ENCODE measurements around the gene MAP3K13. TPM values are rescaled to one million over a fixed set of nuclear protein-coding genes. Genes with fewer than 3 reads are reported as not detected.
"Not testable (repeated sequence)": the region's sequence is repeated elsewhere in the genome, so short reads cannot be mapped to it uniquely, and the experiment has no call there.

MAP3K13 gene
- polyA plus RNA-seq, 4 donors, result 38.9 to 54.2 (median 49.2) TPM

DNA sequence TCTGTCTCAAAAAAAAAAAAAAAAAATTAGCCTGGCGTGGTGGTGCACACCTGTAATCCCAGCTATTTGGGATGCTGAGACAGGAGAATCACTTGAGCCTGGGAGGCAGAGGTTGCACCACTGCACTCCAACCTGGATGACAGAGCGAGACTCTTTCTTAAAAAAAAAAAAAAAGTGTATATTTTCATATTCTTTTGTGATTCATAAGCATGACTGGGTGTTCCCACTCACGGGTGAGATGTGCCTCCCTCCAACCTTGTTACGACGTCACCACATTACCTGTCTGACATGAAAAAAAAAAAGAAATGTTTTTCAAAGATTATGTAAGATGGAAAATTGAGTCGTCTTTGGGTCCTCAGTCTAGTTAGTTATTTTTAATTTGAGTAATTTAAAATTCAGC is 79.1 kb downstream of the MAP3K13 start:
- DNase-seq (ENCODE audit: low read depth in 4 of 4, low spot score in 3 of 4), result no peak

DNA sequence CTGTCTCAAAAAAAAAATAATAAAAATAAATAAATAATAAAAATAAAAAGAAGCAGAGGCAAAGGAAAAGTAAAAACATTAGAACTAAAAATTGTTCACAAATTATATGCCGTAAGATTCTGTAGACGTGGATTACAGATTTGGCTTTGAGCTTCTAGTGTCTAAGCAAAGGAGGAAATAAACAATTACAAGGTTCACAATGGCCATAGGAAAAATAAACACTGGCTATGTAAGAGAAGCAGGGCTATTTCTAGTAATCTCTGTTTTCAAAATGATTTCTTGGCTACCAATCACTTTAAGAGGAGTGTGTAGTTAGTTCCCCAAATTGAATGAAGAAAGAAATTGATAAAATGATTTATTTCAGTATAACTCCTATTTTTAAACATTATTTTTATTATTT is 81.4 kb downstream of the MAP3K13 start:
- DNase-seq (ENCODE audit: low read depth in 4 of 4, low spot score in 3 of 4), result no peak

DNA sequence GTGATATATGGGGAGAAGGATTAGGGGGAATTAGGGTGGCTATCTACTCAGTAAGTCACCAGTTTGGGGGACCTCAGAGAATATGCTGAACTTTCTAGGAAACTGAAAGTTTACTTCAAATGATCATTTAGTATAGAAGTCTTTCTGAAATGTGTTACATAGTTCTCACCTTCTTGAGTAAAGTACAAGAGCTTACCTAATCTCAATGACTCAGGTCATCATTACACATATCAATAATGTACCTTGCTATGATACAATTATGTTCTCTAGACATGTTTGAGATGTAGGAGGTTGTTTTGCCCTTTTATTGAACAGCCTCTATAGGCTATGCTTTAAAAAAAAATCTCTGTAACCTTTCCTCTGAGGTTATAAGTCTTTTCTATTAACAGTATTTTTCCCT is 85.2 kb downstream of the MAP3K13 start:
- DNase-seq (ENCODE audit: low read depth in 4 of 4, low spot score in 3 of 4), result no peak

- DNase-seq (ENCODE audit: low read depth in 4 of 4, low spot score in 3 of 4), result not testable (repeated sequence)
These were observed 88.5 kb downstream of the MAP3K13 start for GRCh38 chr3:185451432-185451831.

DNA sequence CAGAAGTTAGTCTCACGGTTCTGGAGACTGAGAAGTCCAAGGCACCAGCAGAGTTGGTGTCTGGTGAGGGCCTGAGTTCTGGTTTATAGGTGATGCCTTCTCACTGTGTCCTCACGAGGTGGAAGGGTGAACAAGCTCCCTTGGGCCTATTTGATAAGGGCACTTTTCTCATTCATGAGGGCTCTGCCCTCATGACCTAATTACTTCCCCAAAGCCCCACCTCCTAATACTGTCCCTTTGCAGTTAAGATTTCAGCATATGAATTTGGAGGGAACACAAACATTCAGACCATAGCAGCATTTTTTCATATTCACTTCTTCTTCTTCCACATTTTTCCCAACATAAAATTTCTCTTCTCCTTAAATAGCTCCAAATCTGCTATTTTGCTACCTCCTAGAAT is 94.4 kb downstream of the MAP3K13 start:
- no peak for DNase-seq (ENCODE audit: low read depth in 4 of 4, low spot score in 3 of 4)

DNA sequence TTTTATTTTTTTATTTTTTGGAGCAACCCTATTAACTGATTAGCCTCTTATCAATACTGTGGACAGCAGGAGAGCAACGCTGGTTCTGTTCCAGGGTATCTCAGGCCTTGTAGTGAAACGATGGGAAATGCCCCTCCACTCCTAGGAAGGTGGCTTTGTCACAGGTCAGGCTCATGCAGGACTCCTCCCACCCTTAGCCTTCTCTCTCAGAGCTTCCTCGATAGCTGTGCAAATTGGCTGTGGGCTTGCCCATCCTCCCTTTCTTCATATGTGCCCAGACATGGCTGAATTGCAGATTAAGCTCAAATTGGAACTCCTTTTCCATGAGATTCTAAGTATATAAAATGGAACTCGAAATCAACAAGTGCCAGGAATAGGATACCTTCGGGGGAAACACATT is 97.4 kb downstream of the MAP3K13 start:
- no peak for DNase-seq (ENCODE audit: low read depth in 4 of 4, low spot score in 3 of 4)

- DNase-seq (ENCODE audit: low read depth in 4 of 4, low spot score in 3 of 4), result no peak
These were observed 97.9 kb downstream of the MAP3K13 start for GRCh38 chr3:185460719-185461350.

DNA sequence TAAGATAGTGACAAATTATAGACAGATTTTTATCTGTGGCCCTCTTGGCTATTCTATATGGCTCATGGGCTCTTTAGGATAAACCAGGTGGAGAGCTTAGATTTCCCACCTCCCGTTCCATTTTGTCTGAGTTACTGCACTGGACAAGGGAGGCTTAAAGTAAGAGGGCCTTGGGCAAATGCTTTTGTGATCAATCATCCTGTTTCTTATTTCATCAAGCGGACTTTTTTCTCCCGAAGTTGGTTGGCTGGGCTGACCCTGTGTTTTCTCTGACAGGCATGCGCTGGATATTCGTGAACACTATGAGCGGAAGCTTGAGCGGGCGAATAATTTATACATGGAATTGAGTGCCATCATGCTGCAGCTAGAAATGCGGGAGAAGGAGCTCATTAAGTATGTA is 102.5 kb downstream of the MAP3K13 start:
- DNase-seq (ENCODE audit: low read depth in 4 of 4, low spot score in 3 of 4), result no peak

GRCh38 chr3:185466123-185466522 is 103.2 kb downstream of the MAP3K13 start:
- DNase-seq (ENCODE audit: low read depth in 4 of 4, low spot score in 3 of 4), result not testable (repeated sequence)

DNA sequence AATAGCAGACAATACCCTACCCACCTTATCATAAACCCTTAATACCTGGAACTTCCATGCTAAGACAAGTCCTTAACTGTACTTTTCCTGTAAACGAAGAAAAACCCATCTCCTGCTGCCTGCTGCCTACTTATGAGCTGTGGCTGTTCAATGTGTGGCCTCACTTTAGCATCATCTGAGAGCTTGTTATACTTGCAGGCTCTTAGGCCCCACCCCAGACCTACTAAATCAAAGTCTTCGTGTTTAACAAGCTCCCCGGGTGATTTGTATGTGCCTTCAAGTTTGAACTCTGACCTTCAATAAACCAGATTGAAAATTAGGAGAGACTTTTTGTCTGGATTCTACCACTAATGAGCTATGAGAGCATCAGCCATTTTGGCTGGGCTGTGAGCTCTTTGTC is 106.6 kb downstream of the MAP3K13 start:
- no peak for DNase-seq (ENCODE audit: low read depth in 4 of 4, low spot score in 3 of 4)

- DNase-seq (ENCODE audit: low read depth in 4 of 4, low spot score in 3 of 4), result no peak
These were observed 107.4 kb downstream of the MAP3K13 start for GRCh38 chr3:185470323-185470722.

DNA sequence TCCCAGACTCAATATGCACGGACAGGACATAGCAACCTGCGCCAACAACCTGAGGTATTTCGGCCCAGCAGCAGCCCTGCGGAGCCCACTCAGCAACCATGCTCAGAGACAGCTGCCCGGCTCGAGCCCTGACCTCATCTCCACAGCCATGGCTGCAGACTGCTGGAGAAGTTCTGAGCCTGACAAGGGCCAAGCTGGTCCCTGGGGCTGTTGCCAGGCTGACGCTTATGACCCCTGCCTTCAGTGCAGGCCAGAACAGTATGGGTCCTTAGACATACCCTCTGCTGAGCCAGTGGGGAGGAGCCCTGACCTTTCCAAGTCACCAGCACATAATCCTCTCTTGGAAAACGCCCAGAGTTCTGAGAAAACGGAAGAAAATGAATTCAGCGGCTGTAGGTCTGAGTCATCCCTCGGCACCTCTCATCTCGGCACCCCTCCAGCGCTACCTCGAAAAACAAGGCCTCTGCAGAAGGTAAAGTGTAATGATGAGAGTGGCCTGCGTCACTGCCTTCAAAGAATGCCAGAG is 110.4 kb downstream of the MAP3K13 start:
- DNase-seq (ENCODE audit: low read depth in 4 of 4, low spot score in 3 of 4), result no peak

GRCh38 chr3:185474922-185475321 is 112.0 kb downstream of the MAP3K13 start:
- DNase-seq (ENCODE audit: low read depth in 4 of 4, low spot score in 3 of 4), result not testable (repeated sequence)

DNA sequence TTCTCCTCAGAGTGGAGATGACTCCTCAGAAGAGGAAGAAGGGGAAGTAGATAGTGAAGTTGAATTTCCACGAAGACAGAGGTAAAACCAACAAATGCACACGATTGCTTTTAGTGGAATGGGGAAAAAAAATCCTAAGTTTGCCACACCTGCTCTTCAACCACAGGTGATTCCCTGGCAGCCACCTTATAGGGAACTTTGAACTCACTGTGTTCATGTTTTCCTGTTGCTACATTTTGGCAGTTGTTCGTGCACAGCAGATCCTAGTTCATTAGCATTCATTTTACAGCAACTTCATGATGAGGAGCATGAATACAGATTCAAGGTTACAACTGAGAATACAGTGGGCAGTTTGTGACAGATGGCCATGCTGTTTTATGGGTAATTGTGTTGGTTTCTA is 114.4 kb downstream of the MAP3K13 start:
- no peak for DNase-seq (ENCODE audit: low read depth in 4 of 4, low spot score in 3 of 4)

GRCh38 chr3:185479373-185479945 is 116.5 kb downstream of the MAP3K13 start:
- DNase-seq (ENCODE audit: low read depth in 4 of 4, low spot score in 3 of 4), result no peak

- no peak for DNase-seq (ENCODE audit: low read depth in 4 of 4, low spot score in 3 of 4)
These were observed 121.4 kb downstream of the MAP3K13 start for GRCh38 chr3:185484296-185484695.

- DNase-seq (ENCODE audit: low read depth in 4 of 4, low spot score in 3 of 4), result no peak
These were observed 123.5 kb downstream of the MAP3K13 start for GRCh38 chr3:185486394-185486793.

- no peak for DNase-seq (ENCODE audit: low read depth in 4 of 4, low spot score in 3 of 4)
These were observed 125.5 kb downstream of the MAP3K13 start for GRCh38 chr3:185488465-185488864.

- no peak for DNase-seq (ENCODE audit: low read depth in 4 of 4, low spot score in 3 of 4)
These were observed 126.5 kb downstream of the MAP3K13 start for GRCh38 chr3:185489462-185489861.

DNA sequence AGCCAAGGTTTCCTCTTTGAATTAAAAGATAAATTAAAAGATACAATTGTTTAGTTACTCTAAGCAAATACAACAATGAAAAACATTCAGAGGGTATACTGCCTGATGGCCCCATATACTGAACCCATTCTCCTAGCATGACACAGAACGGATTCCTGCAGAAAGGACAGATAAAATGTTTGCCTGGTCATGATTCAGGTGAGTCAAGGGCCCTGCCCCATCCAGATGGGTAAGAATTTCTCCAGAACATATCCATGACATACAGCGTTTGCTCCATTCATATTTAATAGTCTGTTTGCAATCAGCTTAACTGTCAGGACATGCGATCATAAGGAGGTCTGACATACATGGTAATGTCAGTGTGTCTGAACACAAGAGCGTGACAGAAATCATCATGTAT is 127.3 kb downstream of the MAP3K13 start:
- DNase-seq (ENCODE audit: low read depth in 4 of 4, low spot score in 3 of 4), result no peak

DNA sequence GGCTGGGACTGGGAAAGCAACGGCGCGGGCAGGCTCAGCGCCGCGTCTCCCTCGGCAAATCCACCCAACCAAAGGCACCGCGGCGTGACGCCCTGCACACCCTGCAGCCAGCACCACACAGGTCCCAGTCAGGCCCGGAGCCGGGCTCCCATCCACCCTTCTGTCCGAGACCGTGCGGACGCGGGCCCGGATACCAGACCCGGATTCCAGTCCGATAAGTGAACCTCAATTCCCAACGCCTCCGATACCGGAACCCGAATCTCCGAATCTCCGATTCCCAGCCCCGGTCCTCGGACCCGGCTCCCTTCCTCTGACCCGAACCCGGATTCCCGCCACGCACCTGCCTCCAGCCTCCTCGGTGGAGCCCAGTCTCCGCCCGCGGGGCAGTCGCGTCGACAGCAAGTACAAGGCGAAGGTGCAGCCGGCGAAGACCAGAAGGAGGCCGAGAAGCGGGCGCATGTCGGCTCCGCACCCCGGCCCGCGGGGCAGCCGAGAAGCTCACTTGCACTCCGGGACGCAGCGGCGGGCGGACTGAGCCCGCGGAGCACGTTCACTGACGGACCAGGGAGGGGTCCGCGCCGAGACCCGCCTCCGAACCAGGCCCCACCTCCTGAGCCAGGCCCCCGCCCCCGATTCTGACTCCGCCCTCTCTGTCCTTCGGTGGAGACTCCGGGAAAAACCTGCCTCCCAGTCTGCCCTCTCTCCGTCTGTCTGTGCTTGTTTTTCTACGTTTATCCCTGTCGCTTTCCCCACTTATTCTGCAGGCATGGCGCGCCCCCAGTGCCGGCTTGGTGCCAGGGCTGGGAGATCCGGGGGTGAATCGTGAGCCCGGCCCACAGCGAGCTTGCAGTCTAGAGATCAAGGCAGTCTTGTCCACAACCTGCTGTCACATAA is 135.8 kb downstream of the MAP3K13 start, which contains the start of gene TMEM41A:
TMEM41A (minus strand) TSS at position 533 of the 894 bp plus-strand sequence; CDS start at position 459, 74 bp downstream.
- peak; percentile 74 to 85 (median 81) for DNase-seq (ENCODE audit: low read depth in 4 of 4, low spot score in 3 of 4)

All from left renal pelvis (tissue), 4 donors.